ENCODE measurements around the gene C6orf132.

Gene C6orf132

GRCh38 chr6:42066156-42066675, 76.2 kb downstream of the C6orf132 start:
- H3K36me3 ChIP-seq (ENCODE audit: control insufficient read depth in 5 of 5, insufficient read depth in 5 of 5, low read length in 5 of 5), result peaks cover 26 to 81% (median 78%) of the 10 kb centered on the region in 5 donors

GRCh38 chr6:42059743-42060142, 82.7 kb downstream of the C6orf132 start:
- no peaks in the 10 kb centered on the region for H3K27me3 ChIP-seq (ENCODE audit: control insufficient read depth in 5 of 5, insufficient read depth in 4 of 5, low read length in 5 of 5)
- no peaks in the 10 kb centered on the region for H3K9me3 ChIP-seq (ENCODE audit: control insufficient read depth in 5 of 5, low read length in 5 of 5)
- H3K4me1 ChIP-seq (ENCODE audit: control insufficient read depth in 5 of 5, insufficient read depth in 5 of 5, low read length in 5 of 5), result peaks cover 0 to 11% (median 3%) of the 10 kb centered on the region in 5 donors
- no peak overlapping the region for H3K9ac ChIP-seq (ENCODE audit: low read length in 5 of 5)
- peaks cover 39 to 81% (median 71%) of the 10 kb centered on the region in 5 donors for H3K36me3 ChIP-seq (ENCODE audit: control insufficient read depth in 5 of 5, insufficient read depth in 5 of 5, low read length in 5 of 5)
- H3K4me3 ChIP-seq (ENCODE audit: low read depth in 1 of 5, low read length in 5 of 5), result no peak overlapping the region
- no peak overlapping the region for H3K27ac ChIP-seq (ENCODE audit: low read depth, low read length)

More at GRCh38 chr6:42066156-42066675, 76.2 kb downstream of the C6orf132 start:
- Histone ChIP-seq H3K9ac (ENCODE audit: low read length in 5 of 5) (peak overlapping the region in 1 of 5 donors; percentile 28), H3K4me3 (ENCODE audit: low read depth in 1 of 5, low read length in 5 of 5) (no peak overlapping the region), H3K4me1 (ENCODE audit: control insufficient read depth in 5 of 5, insufficient read depth in 5 of 5, low read length in 5 of 5) (peaks cover 0 to 9% (median 3%) of the 10 kb centered on the region in 5 donors), H3K27me3 (ENCODE audit: control insufficient read depth in 5 of 5, insufficient read depth in 4 of 5, low read length in 5 of 5) (no peaks in the 10 kb centered on the region), H3K9me3 (ENCODE audit: control insufficient read depth in 5 of 5, low read length in 5 of 5) (no peaks in the 10 kb centered on the region), H3K27ac (ENCODE audit: low read depth, low read length) (no peak overlapping the region)

- peak overlapping the region in 3 of 5 donors; percentile 15 to 27 (median 25) for H3K4me3 ChIP-seq (ENCODE audit: low read depth in 1 of 5, low read length in 5 of 5)
- no peaks in the 10 kb centered on the region for H3K9me3 ChIP-seq (ENCODE audit: control insufficient read depth in 5 of 5, low read length in 5 of 5)
- no peaks in the 10 kb centered on the region for H3K27me3 ChIP-seq (ENCODE audit: control insufficient read depth in 5 of 5, insufficient read depth in 4 of 5, low read length in 5 of 5)
- H3K4me1 ChIP-seq (ENCODE audit: control insufficient read depth in 5 of 5, insufficient read depth in 5 of 5, low read length in 5 of 5), result peaks cover 7 to 55% (median 51%) of the 10 kb centered on the region in 5 donors
- H3K9ac ChIP-seq (ENCODE audit: low read length in 5 of 5), result peak overlapping the region in 3 of 5 donors; percentile 28 to 86 (median 68)
- peak overlapping the region; percentile 87 for H3K27ac ChIP-seq (ENCODE audit: low read depth, low read length)
- peaks cover 9 to 41% (median 36%) of the 10 kb centered on the region in 5 donors for H3K36me3 ChIP-seq (ENCODE audit: control insufficient read depth in 5 of 5, insufficient read depth in 5 of 5, low read length in 5 of 5)
Measured at GRCh38 chr6:42053601-42054000, 88.8 kb downstream of the C6orf132 start.

GRCh38 chr6:42051268-42051653, 91.2 kb downstream of the C6orf132 start:
- Histone ChIP-seq H3K4me1 (ENCODE audit: control insufficient read depth in 5 of 5, insufficient read depth in 5 of 5, low read length in 5 of 5) (peaks cover 14 to 78% (median 75%) of the 10 kb centered on the region in 5 donors), H3K27me3 (ENCODE audit: control insufficient read depth in 5 of 5, insufficient read depth in 4 of 5, low read length in 5 of 5) (no peaks in the 10 kb centered on the region), H3K9ac (ENCODE audit: low read length in 5 of 5) (peak overlapping the region in 4 of 5 donors; percentile 67 to 95 (median 86)), H3K36me3 (ENCODE audit: control insufficient read depth in 5 of 5, insufficient read depth in 5 of 5, low read length in 5 of 5) (peaks cover 8 to 18% (median 14%) of the 10 kb centered on the region in 5 donors), H3K27ac (ENCODE audit: low read depth, low read length) (peak overlapping the region; percentile 90), H3K4me3 (ENCODE audit: low read depth in 1 of 5, low read length in 5 of 5) (peak overlapping the region; percentile 66 to 95 (median 89)), H3K9me3 (ENCODE audit: control insufficient read depth in 5 of 5, low read length in 5 of 5) (no peaks in the 10 kb centered on the region)

Measured in subcutaneous abdominal adipose tissue (tissue), 5 donors.